Activated naive CD8-positive, alpha-beta T cell treated with anti-CD3 and anti-CD28 coated beads, Interleukin-2, amount 50 U/mL, for 16 hours (primary cell): ENCODE measurements around the gene PTCHD4.
"Not testable (repeated sequence)": the region's sequence is repeated elsewhere in the genome, so short reads cannot be mapped to it uniquely, and the experiment has no call there.

Experiments used
- DNase-seq: peaks from one replicate; pipeline ENCODE4 v3.0.0-alpha.2; 2020; ENCODE audit warnings: low read depth, low spot score

Gene PTCHD4

GRCh38 chr6:48111143-48111506, at the start of gene PTCHD4:
TSS of gene PTCHD4 (minus strand) at chr6:48111197. CDS start at chr6:48068957, 42,240 bp downstream.
- no peak for DNase-seq

DNA sequence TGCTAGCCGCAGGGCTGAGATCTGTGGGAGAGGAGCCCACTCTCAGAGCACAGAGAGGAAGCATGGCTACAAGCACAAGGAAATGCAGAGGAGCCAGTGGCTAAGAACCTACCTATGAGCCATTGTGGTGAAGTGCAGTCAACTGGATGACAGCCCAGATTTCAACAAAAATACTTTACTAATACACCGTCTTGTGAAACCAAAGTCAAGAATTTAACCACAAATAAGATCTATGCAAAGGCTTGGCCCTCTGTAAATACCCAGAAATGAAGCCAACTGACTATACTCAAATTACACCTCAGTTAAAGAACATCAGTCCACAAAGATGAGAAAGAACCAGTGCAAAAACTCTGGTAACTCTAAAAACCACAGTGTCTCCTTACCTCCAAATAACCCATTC, 40.1 kb upstream of the PTCHD4 start:
- DNase-seq, result no peak

- DNase-seq, result no peak
Measured at GRCh38 chr6:48150701-48151100, 39.7 kb upstream of the PTCHD4 start.

DNA sequence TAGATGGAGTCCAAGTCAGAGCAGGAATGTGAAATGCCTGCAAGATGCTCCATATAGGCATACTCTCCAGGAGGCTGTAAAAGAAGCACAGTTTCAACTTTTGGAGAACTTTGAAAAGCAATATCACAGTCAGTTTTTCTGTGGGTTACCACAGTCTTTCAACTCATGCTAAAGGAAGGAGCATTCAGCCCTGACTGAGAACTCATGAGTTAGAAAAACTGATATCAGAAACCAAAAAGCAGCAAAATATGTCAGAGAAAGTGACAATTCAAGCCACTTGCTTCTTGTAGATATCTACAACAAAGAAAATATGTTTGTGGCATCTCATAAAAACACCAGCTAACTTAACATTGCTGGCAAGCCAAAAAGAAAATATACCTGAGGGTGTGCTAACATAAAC, 36.1 kb upstream of the PTCHD4 start:
- no peak for DNase-seq

- no peak for DNase-seq
Measured at GRCh38 chr6:48144021-48144420, 33.0 kb upstream of the PTCHD4 start.

- DNase-seq, result no peak
Measured at GRCh38 chr6:48141975-48142374, 31.0 kb upstream of the PTCHD4 start.

DNA sequence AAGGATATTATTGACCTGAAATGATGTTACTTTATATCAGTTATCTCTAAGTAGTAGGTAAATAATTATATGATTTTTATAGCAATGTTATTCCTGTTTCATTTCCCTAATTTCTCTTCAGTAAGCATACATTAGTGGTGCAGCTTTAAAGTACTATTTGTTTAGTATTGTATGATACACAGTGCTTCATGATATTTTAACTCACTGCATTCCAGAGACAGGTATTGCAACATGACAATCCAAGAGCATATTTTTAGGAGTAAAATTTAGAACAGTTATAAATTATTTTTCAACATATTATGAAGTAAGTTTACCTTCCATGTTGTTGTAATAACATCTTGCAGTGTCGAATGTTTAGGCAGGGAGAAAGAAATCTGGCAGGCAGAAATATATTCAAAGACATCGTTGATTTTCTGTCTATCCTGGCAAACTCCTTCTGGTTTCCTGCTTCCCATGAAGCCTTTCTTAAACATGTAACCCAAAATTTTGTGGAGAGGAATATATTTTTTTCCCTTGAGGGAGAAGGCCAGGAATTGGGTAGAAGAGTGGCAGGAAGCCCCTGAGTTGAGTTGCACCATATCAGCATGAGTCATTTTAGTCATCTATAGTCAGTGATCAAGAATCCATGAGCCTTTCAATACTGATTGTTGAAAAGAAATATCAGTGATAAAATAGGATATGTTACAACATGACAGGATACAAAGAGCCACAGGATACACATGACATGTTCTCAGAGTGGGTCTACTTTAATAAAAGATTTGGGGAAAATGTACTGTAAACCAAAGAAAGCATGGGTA, 29.0 kb upstream of the PTCHD4 start:
- no peak for DNase-seq

DNA sequence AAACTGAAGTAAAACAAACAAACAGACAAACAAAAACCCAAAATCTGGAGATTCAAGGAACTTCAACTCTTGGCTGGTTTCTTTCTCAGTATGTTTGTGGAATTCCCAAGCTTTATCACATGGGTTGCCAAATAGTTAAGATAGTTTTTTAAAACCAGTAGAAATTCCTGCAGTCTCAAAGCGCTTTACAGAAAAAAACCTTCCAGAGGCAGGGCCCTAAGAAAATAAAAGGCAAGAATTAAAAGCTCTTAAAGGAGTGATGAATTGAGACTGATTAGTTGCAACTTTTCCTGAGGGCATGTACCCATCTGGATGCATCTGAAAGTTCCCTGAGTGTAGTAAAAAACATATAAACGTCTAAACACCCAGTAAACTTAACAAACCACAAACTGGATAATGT, 25.9 kb upstream of the PTCHD4 start:
- no peak for DNase-seq

DNA sequence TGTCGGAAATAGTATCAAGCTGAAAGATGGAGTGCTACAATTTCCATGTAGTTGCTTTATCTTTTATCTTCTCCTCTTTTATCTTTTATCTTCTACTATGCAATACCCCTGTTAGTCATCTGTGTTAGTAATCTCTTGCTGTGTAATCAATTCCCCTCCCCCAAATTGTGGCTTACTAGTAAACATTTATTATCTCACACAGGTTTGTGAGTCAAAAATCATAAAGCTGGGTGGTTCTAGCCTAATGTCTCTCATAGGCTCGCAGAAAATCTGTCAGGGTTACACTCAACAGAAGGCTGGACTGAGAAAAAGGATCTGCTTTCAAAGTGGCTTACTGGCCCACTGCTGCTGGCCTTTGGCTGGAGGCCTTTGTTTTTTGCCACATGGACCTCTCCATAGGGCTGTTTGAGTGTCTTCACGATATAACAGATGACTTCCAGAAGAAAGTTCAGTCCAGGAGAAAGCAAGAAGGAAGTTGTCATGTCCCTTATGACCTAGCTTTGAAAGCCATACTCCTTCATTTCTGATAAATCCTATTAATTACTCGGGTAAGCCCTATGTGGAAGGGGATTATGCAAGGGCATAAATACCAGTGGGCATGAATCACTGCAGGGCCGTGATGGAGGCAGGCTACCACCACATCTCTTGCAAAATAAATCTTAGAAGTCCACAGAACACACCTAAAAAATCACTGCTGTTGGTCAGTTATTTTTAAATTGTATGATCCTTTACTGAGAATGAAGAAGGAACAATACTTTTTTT, 24.5 kb upstream of the PTCHD4 start:
- no peak for DNase-seq

- DNase-seq, result no peak
Measured at GRCh38 chr6:48134246-48134645, 23.2 kb upstream of the PTCHD4 start.

DNA sequence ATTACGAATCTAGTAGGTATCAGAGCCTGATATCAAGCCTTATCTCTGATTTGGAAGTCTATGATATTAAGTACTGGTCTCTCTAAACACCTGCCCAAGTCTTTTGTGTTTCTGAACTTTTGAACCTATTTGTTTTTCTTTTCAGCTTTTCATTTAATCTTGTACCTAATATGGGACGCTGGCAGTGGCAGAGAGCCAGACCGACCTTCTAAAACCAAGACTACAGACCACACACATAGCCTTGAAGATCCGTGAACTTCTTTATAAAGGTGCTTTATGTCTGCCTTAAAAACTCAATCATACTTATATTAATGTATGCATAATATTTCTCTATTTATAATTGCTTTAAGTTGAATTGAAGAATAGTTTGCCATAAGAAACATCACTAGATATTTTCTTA, 12.6 kb upstream of the PTCHD4 start:
- DNase-seq, result no peak

DNA sequence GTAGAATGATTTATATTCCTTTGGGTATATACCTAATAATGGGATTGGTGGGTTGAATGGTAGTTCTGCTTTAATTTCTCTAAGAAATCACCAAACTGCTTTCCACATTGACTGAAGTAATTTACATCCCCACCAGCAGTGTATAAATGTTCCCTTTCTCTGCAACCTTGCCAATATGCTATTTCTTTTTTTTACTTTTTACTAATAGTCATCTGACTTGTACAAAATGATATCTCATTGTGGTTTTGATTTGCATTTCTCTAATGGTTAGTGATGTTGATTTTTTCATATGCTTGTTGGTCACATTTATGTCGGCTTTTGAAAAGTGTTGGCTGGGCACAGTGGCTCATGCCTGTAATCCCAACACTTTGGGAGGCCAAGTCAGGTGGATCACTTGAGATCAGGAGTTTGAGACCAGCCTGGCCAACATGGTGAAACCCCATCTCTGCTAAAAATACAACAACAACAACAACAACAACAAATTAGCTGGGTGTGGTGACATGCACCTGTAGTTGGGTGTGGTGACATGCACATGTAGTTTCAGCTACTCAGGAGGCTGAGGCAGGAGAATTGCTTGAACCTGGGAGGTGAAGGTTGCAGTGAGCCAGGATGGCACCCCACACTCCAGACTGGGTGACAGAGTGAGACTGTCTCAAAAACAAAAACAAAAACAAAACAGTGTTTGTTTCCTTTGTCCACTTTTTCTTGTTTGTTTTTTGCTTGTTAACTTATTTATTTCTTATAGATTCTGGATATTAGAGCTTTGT, 11.2 kb upstream of the PTCHD4 start:
- DNase-seq, result not testable (repeated sequence)

- DNase-seq, result no peak
Measured at GRCh38 chr6:48116699-48117645, 6.0 kb upstream of the PTCHD4 start.

- no peak for DNase-seq
Measured at GRCh38 chr6:48113130-48113529, 2.1 kb upstream of the PTCHD4 start.

GRCh38 chr6:48111575-48111974, 578 bp upstream of the PTCHD4 start:
- DNase-seq, result no peak

GRCh38 chr6:48110436-48111142, 408 bp downstream of the PTCHD4 start:
- no peak for DNase-seq

DNA sequence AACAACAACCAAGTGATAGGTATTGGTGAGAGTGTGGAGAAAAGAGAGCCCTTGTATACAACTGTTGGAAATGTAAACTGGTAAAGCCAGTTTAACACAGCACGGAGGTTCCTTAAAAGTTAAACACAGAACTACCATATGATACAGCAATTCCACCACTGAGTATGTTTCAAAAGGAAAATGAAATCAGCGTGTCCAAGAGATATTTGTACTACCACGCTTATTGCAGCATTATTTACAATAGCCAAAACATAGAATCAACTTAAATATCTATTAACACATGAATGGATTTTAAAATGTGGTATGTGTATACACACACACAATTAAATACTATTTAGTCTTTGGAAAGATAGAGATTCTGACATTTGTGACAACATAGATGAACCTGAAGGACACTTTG, 1.1 kb downstream of the PTCHD4 start:
- no peak for DNase-seq

DNA sequence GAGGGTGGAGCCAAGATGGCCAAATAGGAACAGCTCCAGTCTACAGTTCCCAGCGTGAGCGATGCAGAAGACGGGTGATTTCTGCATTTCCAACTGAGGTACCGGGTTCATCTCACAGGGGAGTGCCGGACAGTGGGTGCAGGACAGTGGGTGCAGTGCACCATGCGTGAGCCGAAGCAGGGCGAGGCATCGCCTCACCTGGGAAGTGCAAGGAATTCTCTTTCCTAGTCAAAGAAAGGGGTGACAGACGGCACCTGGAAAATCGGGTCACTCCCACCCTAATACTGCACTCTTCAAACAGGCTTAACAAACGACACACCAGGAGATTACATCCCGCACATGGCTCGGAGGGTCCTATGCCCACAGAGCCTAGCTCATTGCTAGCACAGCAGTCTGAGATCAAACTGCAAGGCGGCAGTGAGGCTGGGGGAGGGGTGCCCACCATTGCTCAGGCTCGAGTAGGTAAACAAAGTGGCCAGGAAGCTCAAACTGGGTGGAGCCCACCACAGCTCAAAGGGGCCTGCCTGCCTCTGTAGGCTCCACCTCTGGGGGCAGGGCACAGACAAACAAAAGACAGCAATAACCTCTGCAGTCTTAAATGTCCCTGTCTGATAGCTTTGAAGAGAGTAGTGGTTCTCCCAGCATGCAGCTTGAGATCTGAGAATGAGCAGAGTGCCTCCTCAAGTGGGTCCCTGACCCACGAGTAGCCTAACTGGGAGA, 8.4 kb downstream of the PTCHD4 start:
- not testable (repeated sequence) for DNase-seq

- DNase-seq, result no peak
Measured at GRCh38 chr6:48101290-48101689, 9.7 kb downstream of the PTCHD4 start.

DNA sequence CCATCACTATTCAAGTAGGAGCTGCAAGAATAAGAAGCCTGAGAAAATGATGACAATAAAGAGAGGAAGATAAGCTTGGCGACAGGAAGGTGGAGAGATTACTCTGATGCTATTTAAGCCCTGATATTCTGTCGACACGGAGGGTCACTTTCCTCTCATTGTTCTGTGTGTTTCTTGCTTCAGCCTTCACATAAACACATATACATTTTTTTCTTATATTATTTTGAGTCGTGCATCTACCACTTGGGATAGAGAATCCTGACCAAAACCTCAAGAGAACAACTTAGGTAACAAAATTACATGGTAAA, 10.5 kb downstream of the PTCHD4 start:
- DNase-seq, result no peak
